SK-N-SH treated with all-trans-retinoic acid at 6 μM for 48 hours (cell line): ENCODE measurements around the gene DHDDS.
"Not testable (repeated sequence)": the region's sequence is repeated elsewhere in the genome, so short reads cannot be mapped to it uniquely, and the experiment has no call there.

Experiments
- ATAC-seq: fragments of 200-7000 bp; cut with Tn5 transposase; 3 replicates; pipeline ENCODE4 v1.9.1; 2020; ENCODE audit warnings: mild to moderate bottlenecking, moderate library complexity
- ARNTL ChIP-seq: fragments of 450-650 bp; formaldehyde crosslinking; IDR thresholded peaks from 2 replicates; pipeline ENCODE4 v1.5.0; 2020; ENCODE audit warnings: low read depth, mild to moderate bottlenecking, moderate library complexity, borderline replicate concordance
- BACH2 ChIP-seq: fragments of 250-450 bp; sonication (Bioruptor Pico); IDR thresholded peaks from 2 replicates; pipeline ENCODE4 v1.9.0; 2021; ENCODE audit warnings: mild to moderate bottlenecking, borderline replicate concordance
- CREB5 ChIP-seq: fragments of 250-450 bp; sonication (Bioruptor Pico); IDR thresholded peaks from 2 replicates; pipeline ENCODE4 v1.5.1; 2020; ENCODE audit warnings: low read depth, mild to moderate bottlenecking, moderate library complexity
- CSDC2 ChIP-seq: fragments of 250-450 bp; sonication (Bioruptor Pico); IDR thresholded peaks from 2 replicates; pipeline ENCODE4 v1.5.0; 2020; ENCODE audit warnings: mild to moderate bottlenecking, moderate library complexity
- ESRRG ChIP-seq: fragments of 250-450 bp; sonication (Bioruptor Pico); IDR thresholded peaks from 2 replicates; pipeline ENCODE4 v1.6.1; 2021; ENCODE audit warnings: mild to moderate bottlenecking
- GLIS3 ChIP-seq: fragments of 250-450 bp; sonication (Bioruptor Pico); IDR thresholded peaks from 2 replicates; pipeline ENCODE4 v1.5.0; 2020; ENCODE audit warnings: mild to moderate bottlenecking, moderate library complexity
- ISL1 ChIP-seq: fragments of 250-450 bp; sonication (Bioruptor Pico); IDR thresholded peaks from 2 replicates; pipeline ENCODE4 v2.1.2; 2022; ENCODE audit warnings: mild to moderate bottlenecking, moderate library complexity
- OSR1 ChIP-seq: fragments of 250-450 bp; sonication (Bioruptor Pico); IDR thresholded peaks from 2 replicates; pipeline ENCODE4 v1.8.0; 2022; ENCODE audit warnings: moderate library complexity, mild to moderate bottlenecking, inconsistent platforms
- PATZ1 ChIP-seq: fragments of 250-450 bp; sonication (Bioruptor Pico); IDR thresholded peaks from 2 replicates; pipeline ENCODE4 v1.8.0; 2020; ENCODE audit warnings: mild to moderate bottlenecking, moderate library complexity, borderline replicate concordance
- POU6F1 ChIP-seq: fragments of 250-450 bp; sonication (Bioruptor Pico); IDR thresholded peaks from 2 replicates; pipeline ENCODE4 v1.8.0; 2021; ENCODE audit warnings: low read depth, mild to moderate bottlenecking, moderate library complexity, borderline replicate concordance
- PPARA ChIP-seq: fragments of 250-450 bp; sonication (Bioruptor Pico); IDR thresholded peaks from 2 replicates; pipeline ENCODE4 v1.5.0; 2020; ENCODE audit warnings: mild to moderate bottlenecking, borderline replicate concordance
- RARB ChIP-seq: fragments of 250-450 bp; sonication (Bioruptor Pico); IDR thresholded peaks from 2 replicates; pipeline ENCODE4 v1.8.0; 2021; ENCODE audit warnings: mild to moderate bottlenecking, moderate library complexity
- SNAI2 ChIP-seq: fragments of 250-450 bp; sonication (Bioruptor Pico); IDR thresholded peaks from 2 replicates; pipeline ENCODE4 v1.5.0; 2020; ENCODE audit warnings: mild to moderate bottlenecking, moderate library complexity
- TCF4 ChIP-seq: fragments of 250-450 bp; sonication (Bioruptor Pico); IDR thresholded peaks from 2 replicates; pipeline ENCODE4 v1.8.0; 2021; ENCODE audit warnings: mild to moderate bottlenecking, moderate library complexity, borderline replicate concordance
- TOX ChIP-seq: fragments of 250-450 bp; sonication (Bioruptor Pico); IDR thresholded peaks from 2 replicates; pipeline ENCODE4 v1.8.0; 2021; ENCODE audit warnings: mild to moderate bottlenecking, moderate library complexity, borderline replicate concordance
- ZC3H10 ChIP-seq: fragments of 250-450 bp; sonication (Bioruptor Pico); IDR thresholded peaks from 2 replicates; pipeline ENCODE4 v1.5.1; 2021; ENCODE audit warnings: mild to moderate bottlenecking, moderate library complexity
- ZFP3 ChIP-seq: fragments of 250-450 bp; sonication (Bioruptor Pico); IDR thresholded peaks from 2 replicates; pipeline ENCODE4 v1.5.0; 2020; ENCODE audit warnings: mild to moderate bottlenecking, moderate library complexity
- ZFP30 ChIP-seq: fragments of 450-650 bp; formaldehyde crosslinking; IDR thresholded peaks from 2 replicates; pipeline ENCODE4 v1.5.0; 2022; ENCODE audit warnings: mild to moderate bottlenecking, moderate library complexity
- ZNF565 ChIP-seq: fragments of 450-650 bp; formaldehyde crosslinking; conservative IDR thresholded peaks from 2 replicates; pipeline ENCODE4 v1.5.0; 2020; ENCODE audit warnings: low read depth, mild to moderate bottlenecking, moderate library complexity
- ZNF70 ChIP-seq: fragments of 450-650 bp; formaldehyde crosslinking; IDR thresholded peaks from 2 replicates; pipeline ENCODE4 v1.5.0; 2020; ENCODE audit warnings: mild to moderate bottlenecking, moderate library complexity
- ZNF8 ChIP-seq: fragments of 450-650 bp; formaldehyde crosslinking; IDR thresholded peaks from 2 replicates; pipeline ENCODE4 v1.5.0; 2020; ENCODE audit warnings: mild to moderate bottlenecking, moderate library complexity
- TF ChIP-seq, protein P1 (sequence below): fragments of 250-450 bp; sonication (Bioruptor Pico); IDR thresholded peaks from 2 replicates; pipeline ENCODE4 v1.5.0; 2020; ENCODE audit warnings: mild to moderate bottlenecking, moderate library complexity

The DHDDS gene

GRCh38 chr1:26431979-26432695, at the start of gene DHDDS:
TSS of gene DHDDS (plus strand) at chr1:26432321. CDS start at chr1:26432946, 625 bp downstream.
- TF ChIP-seq ZNF565 (CRISPR knock-in tag) = 0 out of 2 replicates have a peak, but pooled peaks have one; percentile 16
- TF ChIP-seq RARB (CRISPR knock-in tag) = no peak
- no peak for TF ChIP-seq TOX
- no peak for TF ChIP-seq ARNTL (CRISPR knock-in tag)
- TF ChIP-seq, protein P1, sequence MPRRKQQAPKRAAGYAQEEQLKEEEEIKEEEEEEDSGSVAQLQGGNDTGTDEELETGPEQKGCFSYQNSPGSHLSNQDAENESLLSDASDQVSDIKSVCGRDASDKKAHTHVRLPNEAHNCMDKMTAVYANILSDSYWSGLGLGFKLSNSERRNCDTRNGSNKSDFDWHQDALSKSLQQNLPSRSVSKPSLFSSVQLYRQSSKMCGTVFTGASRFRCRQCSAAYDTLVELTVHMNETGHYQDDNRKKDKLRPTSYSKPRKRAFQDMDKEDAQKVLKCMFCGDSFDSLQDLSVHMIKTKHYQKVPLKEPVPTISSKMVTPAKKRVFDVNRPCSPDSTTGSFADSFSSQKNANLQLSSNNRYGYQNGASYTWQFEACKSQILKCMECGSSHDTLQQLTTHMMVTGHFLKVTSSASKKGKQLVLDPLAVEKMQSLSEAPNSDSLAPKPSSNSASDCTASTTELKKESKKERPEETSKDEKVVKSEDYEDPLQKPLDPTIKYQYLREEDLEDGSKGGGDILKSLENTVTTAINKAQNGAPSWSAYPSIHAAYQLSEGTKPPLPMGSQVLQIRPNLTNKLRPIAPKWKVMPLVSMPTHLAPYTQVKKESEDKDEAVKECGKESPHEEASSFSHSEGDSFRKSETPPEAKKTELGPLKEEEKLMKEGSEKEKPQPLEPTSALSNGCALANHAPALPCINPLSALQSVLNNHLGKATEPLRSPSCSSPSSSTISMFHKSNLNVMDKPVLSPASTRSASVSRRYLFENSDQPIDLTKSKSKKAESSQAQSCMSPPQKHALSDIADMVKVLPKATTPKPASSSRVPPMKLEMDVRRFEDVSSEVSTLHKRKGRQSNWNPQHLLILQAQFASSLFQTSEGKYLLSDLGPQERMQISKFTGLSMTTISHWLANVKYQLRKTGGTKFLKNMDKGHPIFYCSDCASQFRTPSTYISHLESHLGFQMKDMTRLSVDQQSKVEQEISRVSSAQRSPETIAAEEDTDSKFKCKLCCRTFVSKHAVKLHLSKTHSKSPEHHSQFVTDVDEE (CRISPR knock-in tag) = peak; percentile 64; the same call in 1 of the 2 replicates
- TF ChIP-seq PPARA = no peak
- TF ChIP-seq ISL1 = no peak
- TF ChIP-seq ZFP30 (CRISPR knock-in tag) = no peak
- TF ChIP-seq ZFP3 (CRISPR knock-in tag) = 0 out of 2 replicates have a peak, but pooled peaks have one; percentile 72
- ATAC-seq = peak; percentile 97

- ATAC-seq = no peak
- TF ChIP-seq PATZ1 (CRISPR knock-in tag) (no peak), OSR1 (CRISPR knock-in tag) (no peak), ZNF70 (CRISPR knock-in tag) (no peak), CREB5 (CRISPR knock-in tag) (no peak)
- TF ChIP-seq, all 23 proteins: peak for 0
Measured at GRCh38 chr1:26384076-26384475, 48.0 kb upstream of the DHDDS start.

DNA sequence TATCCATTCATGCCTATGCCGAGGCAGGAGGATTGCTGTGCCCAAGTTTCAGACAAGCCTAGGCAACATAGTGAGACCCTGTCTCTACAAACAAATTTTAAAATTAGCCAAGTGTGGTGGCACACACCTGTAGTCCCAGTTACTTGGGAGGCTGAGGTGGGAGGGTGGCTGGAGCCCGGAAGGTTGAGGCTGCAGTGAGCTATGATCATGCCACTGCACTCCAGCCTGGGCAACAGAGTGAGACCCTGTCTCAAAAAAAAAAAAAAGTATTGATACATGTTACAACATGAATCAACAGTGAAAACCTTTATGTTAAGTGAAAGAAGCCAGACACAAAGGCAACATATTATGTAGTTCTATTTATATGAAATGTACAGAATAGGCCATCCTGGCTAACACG, 47.1 kb upstream of the DHDDS start:
- not testable (repeated sequence) for ATAC-seq

GRCh38 chr1:26387447-26387846, 44.7 kb upstream of the DHDDS start:
- TF ChIP-seq CSDC2 (CRISPR knock-in tag) (no peak), ZFP3 (CRISPR knock-in tag) (no peak), OSR1 (CRISPR knock-in tag) (no peak), ISL1 (no peak), ESRRG (no peak), ZNF70 (CRISPR knock-in tag) (no peak), CREB5 (CRISPR knock-in tag) (no peak), ZFP30 (CRISPR knock-in tag) (no peak), ZNF8 (CRISPR knock-in tag) (no peak), ZNF565 (CRISPR knock-in tag) (no peak), ARNTL (CRISPR knock-in tag) (no peak), GLIS3 (CRISPR knock-in tag) (no peak), TCF4 (no peak), SNAI2 (CRISPR knock-in tag) (no peak), POU6F1 (CRISPR knock-in tag) (no peak), TOX (no peak), ZC3H10 (CRISPR knock-in tag) (no peak), BACH2 (no peak), PPARA (no peak)

More at GRCh38 chr1:26387447-26387846, 44.7 kb upstream of the DHDDS start:
- no peak for ATAC-seq
